ENCODE data around the gene HDAC9. TPM values are rescaled to one million over a fixed set of nuclear protein-coding genes. Genes with fewer than 3 reads are reported as not detected.

HDAC9 gene
- total and polyA plus RNA-seq, 4 donors, result 2.2 to 41.0 (median 4.1) TPM

DNA sequence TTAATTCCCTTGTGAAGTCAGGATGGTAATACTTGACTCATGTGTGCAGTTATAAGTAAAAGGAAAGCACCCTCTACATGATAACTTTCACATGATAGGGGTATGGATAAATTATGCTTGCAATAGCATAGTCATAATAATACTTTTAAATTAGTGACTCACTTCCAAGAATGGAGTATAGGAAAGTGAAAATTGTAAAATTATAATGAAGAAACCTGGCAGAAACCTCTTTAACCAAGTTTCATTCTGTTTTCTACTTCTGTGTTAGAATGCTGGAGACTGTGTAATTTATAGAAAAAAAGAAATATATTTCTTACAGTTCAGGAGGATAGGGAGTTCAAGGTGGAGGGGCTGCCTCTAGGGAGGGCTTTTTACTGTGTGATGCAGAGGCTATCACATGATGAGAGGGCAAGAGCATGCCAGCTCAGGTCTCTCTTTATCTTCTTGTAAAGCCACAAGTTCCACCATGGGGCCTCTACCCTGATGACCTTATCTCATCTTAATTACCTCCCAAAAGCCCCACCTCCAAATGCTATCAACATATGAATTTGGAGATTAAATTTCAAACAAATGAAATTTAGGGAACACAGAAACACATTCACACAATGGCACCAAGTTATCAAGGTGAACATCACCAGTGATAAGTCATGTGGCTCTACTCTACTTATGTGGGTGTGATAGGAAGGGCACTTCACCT, 43.2 kb downstream of the HDAC9 start:
- Histone ChIP-seq H3K27ac (ENCODE audit: low read depth in 1 of 2, low read length in 1 of 2) (peak overlapping the region in 1 of 2 donors; percentile 29), H3K36me3 (ENCODE audit: control insufficient read depth in 4 of 4, insufficient read depth in 4 of 4, low read length in 4 of 4) (no peaks in the 10 kb centered on the region), H3K27me3 (ENCODE audit: control insufficient read depth in 3 of 3, insufficient read depth in 3 of 3, low read length in 2 of 3) (no peaks in the 10 kb centered on the region), H3K9me3 (ENCODE audit: control insufficient read depth in 4 of 4, insufficient read depth in 3 of 4, low read length in 3 of 4) (no peaks in the 10 kb centered on the region), H3K4me3 (no peak overlapping the region), H3K4me1 (ENCODE audit: control insufficient read depth in 5 of 5, insufficient read depth in 5 of 5, low read length in 5 of 5) (peaks cover 3 to 12% (median 10%) of the 10 kb centered on the region in 5 donors), H3K9ac (ENCODE audit: insufficient read depth in 1 of 2, low read length in 2 of 2) (no peak overlapping the region)
- TF ChIP-seq, protein P1, sequence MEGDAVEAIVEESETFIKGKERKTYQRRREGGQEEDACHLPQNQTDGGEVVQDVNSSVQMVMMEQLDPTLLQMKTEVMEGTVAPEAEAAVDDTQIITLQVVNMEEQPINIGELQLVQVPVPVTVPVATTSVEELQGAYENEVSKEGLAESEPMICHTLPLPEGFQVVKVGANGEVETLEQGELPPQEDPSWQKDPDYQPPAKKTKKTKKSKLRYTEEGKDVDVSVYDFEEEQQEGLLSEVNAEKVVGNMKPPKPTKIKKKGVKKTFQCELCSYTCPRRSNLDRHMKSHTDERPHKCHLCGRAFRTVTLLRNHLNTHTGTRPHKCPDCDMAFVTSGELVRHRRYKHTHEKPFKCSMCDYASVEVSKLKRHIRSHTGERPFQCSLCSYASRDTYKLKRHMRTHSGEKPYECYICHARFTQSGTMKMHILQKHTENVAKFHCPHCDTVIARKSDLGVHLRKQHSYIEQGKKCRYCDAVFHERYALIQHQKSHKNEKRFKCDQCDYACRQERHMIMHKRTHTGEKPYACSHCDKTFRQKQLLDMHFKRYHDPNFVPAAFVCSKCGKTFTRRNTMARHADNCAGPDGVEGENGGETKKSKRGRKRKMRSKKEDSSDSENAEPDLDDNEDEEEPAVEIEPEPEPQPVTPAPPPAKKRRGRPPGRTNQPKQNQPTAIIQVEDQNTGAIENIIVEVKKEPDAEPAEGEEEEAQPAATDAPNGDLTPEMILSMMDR (IDR thresholded peaks at IDR 0.05; ENCODE audit: control extremely low read depth, extremely low read depth), result no peak
- DNase-seq (no peak), ATAC-seq (ENCODE audit: insufficient read depth, low FRiP score) (no peak)

DNA sequence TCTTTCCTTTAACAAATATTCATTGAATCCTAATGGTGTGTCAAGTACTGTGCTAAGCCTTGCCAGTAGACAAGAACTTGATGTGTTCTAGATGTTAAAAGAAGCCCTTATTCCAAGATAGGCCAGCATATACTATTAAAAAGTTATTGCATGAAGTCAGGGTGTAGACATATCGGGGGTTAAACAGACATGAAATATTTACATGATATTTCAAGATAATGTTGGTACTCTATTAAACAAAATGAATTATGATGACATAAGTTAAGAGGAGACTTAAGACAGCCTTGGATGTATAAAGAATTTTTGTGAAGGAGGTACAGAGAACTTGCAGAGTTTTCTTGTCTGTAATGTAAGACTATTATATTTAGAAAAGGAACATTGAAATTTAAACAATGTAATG, 44.8 kb downstream of the HDAC9 start:
- H3K9ac ChIP-seq (ENCODE audit: insufficient read depth in 1 of 2, low read length in 2 of 2), result no peak overlapping the region
- DNase-seq, result peak in 1 of 3 donors; percentile 5
- no peak overlapping the region for H3K27ac ChIP-seq (ENCODE audit: low read depth in 1 of 2, low read length in 1 of 2)
- TF ChIP-seq, protein P1 (IDR thresholded peaks at IDR 0.05; ENCODE audit: control extremely low read depth, extremely low read depth), result no peak
- no peak overlapping the region for H3K4me3 ChIP-seq
- H3K27me3 ChIP-seq (ENCODE audit: control insufficient read depth in 3 of 3, insufficient read depth in 3 of 3, low read length in 2 of 3), result no peaks in the 10 kb centered on the region
- WGBS, 2 donors, result 87 to 90% methylated on average over 1 of the region's 1 CpG
- ATAC-seq (ENCODE audit: insufficient read depth, low FRiP score), result no peak
- peaks cover 0 to 4% (median 0%) of the 10 kb centered on the region in 4 donors for H3K36me3 ChIP-seq (ENCODE audit: control insufficient read depth in 4 of 4, insufficient read depth in 4 of 4, low read length in 4 of 4)
- H3K4me1 ChIP-seq (ENCODE audit: control insufficient read depth in 5 of 5, insufficient read depth in 5 of 5, low read length in 5 of 5), result peaks cover 3 to 12% (median 10%) of the 10 kb centered on the region in 5 donors
- H3K9me3 ChIP-seq (ENCODE audit: control insufficient read depth in 4 of 4, insufficient read depth in 3 of 4, low read length in 3 of 4), result no peaks in the 10 kb centered on the region

DNA sequence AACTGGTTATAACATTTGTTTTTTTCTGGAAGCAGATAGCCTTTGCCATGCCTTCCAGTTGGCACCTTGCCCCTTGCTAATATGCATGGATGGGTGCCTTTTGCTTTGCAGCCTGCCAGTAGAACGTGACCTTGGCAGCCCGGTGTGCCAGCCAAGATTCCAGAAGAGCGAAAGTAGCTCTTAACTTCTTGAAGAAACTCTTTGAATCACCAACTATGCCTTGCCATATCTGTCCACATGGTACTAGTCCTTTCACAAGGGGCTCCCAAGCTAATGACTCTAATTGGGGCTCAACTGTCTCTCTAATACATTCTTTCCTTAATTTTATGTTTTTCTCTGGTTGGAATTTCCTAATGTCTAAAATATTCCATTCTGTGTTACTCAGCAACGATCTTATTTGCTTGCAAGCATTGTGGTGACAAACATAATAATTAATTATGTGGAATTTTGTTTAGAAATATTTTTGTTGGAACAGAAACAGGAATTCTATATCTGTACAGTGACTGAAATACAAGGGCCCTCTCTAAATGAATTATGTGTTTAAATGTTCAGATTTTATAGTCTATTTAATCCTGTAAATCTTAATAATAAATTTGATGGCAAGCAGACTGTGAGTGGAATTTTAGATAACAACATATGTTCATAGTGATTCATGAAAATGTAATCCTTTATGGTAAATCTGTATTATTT, 45.8 kb downstream of the HDAC9 start:
- Histone ChIP-seq H3K9ac (ENCODE audit: insufficient read depth in 1 of 2, low read length in 2 of 2) (no peak overlapping the region), H3K27me3 (ENCODE audit: control insufficient read depth in 3 of 3, insufficient read depth in 3 of 3, low read length in 2 of 3) (no peaks in the 10 kb centered on the region), H3K36me3 (ENCODE audit: control insufficient read depth in 4 of 4, insufficient read depth in 4 of 4, low read length in 4 of 4) (peaks cover 0 to 5% (median 0%) of the 10 kb centered on the region in 4 donors), H3K4me1 (ENCODE audit: control insufficient read depth in 5 of 5, insufficient read depth in 5 of 5, low read length in 5 of 5) (peaks cover 3 to 12% (median 10%) of the 10 kb centered on the region in 5 donors), H3K9me3 (ENCODE audit: control insufficient read depth in 4 of 4, insufficient read depth in 3 of 4, low read length in 3 of 4) (no peaks in the 10 kb centered on the region), H3K27ac (ENCODE audit: low read depth in 1 of 2, low read length in 1 of 2) (no peak overlapping the region), H3K4me3 (no peak overlapping the region)
- DNase-seq (peak; percentile 46 to 72 (median 56)), ATAC-seq (ENCODE audit: insufficient read depth, low FRiP score) (no peak)
- 38 to 71% methylated on average over 4 of the region's 4 CpGs for WGBS, 2 donors
- TF ChIP-seq, protein P1 (IDR thresholded peaks at IDR 0.05; ENCODE audit: control extremely low read depth, extremely low read depth), result no peak
